BE2C (cell line): ENCODE data around the gene ARHGAP22.

Experiments
- DNase-seq: peaks from one replicate; pipeline ENCODE4 v3.0.0-alpha.2; 2020
- H3K27me3 ChIP-seq: fragments of 250-450 bp; sonication (Bioruptor Pico); 2 replicates; pipeline ENCODE4 v1.5.1; 2020; ENCODE audit warnings: mild to moderate bottlenecking
- H3K36me3 ChIP-seq: fragments of 250-450 bp; sonication (Bioruptor Pico); 2 replicates; pipeline ENCODE4 v1.5.1; 2020; ENCODE audit warnings: mild to moderate bottlenecking
- H3K4me1 ChIP-seq: fragments of 250-450 bp; sonication (Bioruptor Pico); 2 replicates; pipeline ENCODE4 v1.5.1; 2020
- H3K4me3 ChIP-seq: 2 replicates; pipeline ENCODE4 v1.5.1; 2011; ENCODE audit warnings: low read depth, low read length
- H3K9me3 ChIP-seq: fragments of 250-450 bp; sonication (Bioruptor Pico); 2 replicates; pipeline ENCODE4 v1.5.1; 2020
- TF ChIP-seq, protein P1 (sequence below): IDR thresholded peaks from 2 replicates; pipeline ENCODE4 v1.5.1; 2012; ENCODE audit warnings: mild to moderate bottlenecking, low read depth, low read length

ARHGAP22 gene

DNA sequence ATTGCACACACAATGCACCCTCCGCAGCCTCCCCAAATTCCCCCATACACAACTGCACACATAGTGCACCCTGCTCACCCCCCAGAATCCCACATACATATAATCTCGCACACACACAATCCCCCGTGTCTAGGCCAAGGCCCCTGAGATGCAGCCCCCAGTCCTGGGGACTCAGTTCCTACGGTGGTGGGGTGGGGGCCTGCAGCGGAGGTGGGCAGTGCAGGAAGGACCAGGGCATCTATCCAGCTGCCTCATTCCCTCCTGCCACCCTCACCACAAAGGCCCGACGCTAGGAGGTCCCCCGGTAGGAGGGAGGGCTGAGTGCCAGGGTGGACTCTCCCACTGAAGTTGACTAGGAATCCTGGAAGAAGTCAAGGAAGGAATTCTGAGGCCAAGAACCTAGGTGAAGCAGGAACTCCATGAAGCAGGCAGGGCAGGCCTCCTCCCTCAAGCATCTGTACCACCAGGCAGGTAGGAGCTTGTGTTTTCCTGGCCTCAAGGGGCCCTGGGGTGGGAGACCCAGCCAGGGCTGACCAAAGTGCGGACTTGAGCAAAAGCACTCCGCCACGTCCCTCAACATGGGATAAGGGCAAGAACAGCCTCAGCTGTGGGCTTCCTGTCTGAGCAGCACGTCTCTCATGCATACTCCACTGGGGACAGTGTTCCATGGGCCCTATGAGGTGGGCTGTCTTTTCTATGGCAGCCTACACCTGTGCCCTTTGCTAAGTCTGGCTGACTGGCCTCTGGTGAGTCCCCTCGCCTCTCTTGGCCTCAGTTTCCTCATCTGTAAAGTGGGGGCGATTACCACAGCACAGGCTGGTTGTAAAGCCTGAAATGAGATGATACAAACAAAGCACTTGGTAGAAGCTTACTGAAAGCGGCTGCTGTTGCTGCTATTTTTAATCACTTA, 152.6 kb downstream of the ARHGAP22 start:
- DNase-seq: no peak
- Histone ChIP-seq H3K27me3 (no peaks in the 10 kb centered on the region), H3K4me3 (no peak overlapping the region), H3K36me3 (no peaks in the 10 kb centered on the region), H3K4me1 (peaks cover 3% of the 10 kb centered on the region), H3K9me3 (no peaks in the 10 kb centered on the region)
- TF ChIP-seq, protein P1, sequence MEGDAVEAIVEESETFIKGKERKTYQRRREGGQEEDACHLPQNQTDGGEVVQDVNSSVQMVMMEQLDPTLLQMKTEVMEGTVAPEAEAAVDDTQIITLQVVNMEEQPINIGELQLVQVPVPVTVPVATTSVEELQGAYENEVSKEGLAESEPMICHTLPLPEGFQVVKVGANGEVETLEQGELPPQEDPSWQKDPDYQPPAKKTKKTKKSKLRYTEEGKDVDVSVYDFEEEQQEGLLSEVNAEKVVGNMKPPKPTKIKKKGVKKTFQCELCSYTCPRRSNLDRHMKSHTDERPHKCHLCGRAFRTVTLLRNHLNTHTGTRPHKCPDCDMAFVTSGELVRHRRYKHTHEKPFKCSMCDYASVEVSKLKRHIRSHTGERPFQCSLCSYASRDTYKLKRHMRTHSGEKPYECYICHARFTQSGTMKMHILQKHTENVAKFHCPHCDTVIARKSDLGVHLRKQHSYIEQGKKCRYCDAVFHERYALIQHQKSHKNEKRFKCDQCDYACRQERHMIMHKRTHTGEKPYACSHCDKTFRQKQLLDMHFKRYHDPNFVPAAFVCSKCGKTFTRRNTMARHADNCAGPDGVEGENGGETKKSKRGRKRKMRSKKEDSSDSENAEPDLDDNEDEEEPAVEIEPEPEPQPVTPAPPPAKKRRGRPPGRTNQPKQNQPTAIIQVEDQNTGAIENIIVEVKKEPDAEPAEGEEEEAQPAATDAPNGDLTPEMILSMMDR: no peak

DNA sequence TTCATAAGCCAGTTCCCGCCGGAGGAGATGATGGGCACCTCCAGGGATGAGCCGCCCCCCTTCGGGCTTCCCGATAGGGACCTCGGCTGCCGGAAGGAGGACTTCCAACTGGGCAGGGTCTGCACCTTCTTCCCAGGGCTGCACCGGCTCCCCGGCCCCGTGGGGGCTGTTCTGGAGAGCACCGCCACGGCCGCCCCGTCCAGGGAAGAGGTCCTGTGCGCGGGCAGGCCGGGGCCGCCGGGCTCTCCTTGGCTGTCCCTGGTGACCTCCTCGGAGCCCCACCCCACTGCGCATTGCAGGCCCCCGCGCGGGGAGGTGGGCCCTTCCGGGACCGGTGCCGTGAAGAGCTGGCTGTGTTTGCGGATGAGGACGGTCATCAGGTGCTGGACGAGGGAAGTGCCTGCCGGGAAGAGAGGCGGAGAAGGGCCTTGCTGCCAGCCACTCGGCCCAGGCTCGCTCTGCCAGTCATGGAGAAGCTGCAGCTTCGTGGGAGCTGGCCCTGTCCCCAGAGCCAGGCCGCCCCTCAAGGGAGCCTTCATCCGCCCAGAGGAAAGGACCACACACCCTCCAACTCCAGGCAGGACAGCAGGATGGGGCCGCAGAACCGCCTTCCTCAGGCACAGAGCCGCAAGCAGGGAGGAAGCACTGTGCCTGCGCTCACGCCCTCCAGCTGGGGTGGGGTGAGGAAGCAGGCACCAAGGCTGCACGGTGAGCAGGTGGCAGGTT, 154.0 kb downstream of the ARHGAP22 start:
- no peaks in the 10 kb centered on the region for H3K27me3 ChIP-seq
- H3K4me3 ChIP-seq: no peak overlapping the region
- H3K36me3 ChIP-seq: no peaks in the 10 kb centered on the region
- peak; percentile 7 for DNase-seq
- H3K9me3 ChIP-seq: no peaks in the 10 kb centered on the region
- no peaks in the 10 kb centered on the region for H3K4me1 ChIP-seq
- TF ChIP-seq, protein P1: no peak

DNA sequence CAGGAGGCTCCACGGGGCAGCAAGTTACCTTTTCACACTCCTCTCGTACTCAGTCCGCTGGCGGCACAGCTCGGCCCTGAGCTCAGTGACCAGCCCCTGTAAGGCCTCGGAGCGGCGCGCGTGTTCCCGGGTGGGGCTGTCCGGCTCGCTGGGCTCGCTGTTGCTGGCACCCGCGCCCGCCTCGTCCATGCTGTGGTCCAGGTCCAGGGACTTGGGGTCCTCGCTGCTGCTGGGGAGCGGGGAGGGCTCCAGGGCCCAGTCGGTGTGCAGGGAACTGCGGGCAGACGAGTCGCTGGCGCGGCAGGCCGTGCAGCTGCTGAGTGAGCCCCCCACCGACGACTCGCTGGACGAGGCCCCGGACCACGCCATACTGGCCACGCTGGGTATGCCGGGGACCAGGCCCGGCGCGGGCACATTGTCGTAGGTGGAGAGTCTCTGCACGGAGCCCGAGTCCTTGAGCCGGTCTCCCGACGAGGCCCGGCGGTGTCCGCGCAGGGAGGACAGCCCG, 154.6 kb downstream of the ARHGAP22 start:
- Histone ChIP-seq H3K9me3 (no peaks in the 10 kb centered on the region), H3K4me3 (no peak overlapping the region), H3K27me3 (no peaks in the 10 kb centered on the region), H3K4me1 (no peaks in the 10 kb centered on the region; the same call in 1 of the 2 replicates), H3K36me3 (no peaks in the 10 kb centered on the region)
- DNase-seq: peak; percentile 7
- TF ChIP-seq, protein P1: no peak

DNA sequence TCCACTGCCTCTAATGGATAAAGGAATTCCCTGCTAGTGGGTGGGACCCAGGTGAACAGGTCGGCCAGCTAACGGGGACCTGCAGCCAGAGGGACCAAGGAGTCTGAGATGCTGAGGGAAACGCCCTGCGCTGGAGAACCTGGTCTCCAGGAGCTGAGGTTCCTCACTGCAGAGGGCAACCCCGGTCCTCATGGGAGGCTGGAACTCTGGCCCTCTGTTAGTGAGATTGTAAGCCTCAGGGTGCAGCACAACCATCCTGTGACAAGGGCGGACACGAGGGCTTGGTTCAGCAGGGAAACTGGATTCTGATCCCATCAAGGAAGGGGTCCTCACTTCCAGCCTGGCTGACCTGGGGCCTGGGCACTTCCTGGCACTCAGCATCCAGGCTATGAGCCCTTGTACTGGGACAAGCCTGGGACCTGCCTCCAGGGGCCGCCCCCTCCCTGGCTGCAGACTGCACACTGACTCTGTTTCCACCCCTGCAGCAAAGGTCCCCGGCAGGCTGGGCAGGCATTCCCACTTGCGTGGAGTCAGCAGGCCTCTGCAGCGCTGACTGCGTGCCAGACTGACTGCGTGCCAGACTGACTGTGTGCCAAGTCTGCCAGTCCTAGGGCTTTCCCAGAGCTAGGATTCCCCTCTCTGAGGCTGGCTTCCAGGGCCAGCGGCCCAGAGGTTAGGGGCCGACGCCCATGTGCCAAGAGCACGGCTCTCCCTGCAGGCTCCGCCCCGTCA, 155.2 kb downstream of the ARHGAP22 start:
- H3K36me3 ChIP-seq: no peaks in the 10 kb centered on the region
- peaks cover under 1% of the 10 kb centered on the region for H3K4me1 ChIP-seq
- H3K9me3 ChIP-seq: no peaks in the 10 kb centered on the region
- no peaks in the 10 kb centered on the region for H3K27me3 ChIP-seq
- H3K4me3 ChIP-seq: no peak overlapping the region
- TF ChIP-seq, protein P1: no peak
- DNase-seq: no peak

DNA sequence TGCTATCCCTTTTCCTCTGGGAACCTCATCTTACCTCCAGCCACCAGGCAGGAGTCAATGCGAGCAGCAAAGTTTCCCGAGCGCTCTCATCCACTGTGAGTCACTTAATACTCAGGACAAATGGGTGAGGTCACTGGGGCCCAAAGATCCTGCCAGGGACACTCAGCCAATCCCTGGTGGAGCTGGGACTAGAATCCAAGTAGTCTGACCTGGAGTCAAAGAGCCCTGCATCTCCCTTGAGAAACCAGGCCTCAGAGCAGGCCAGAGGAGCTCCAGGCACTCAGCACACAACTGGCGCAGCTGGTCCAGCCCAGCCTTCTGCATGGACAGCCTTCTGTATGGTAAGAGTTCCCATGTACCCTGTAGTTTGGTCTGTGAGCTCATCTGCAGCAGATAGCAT, 156.1 kb downstream of the ARHGAP22 start:
- TF ChIP-seq, protein P1: no peak
- DNase-seq: peak; percentile 11
- Histone ChIP-seq H3K36me3 (no peaks in the 10 kb centered on the region; the same call in 1 of the 2 replicates), H3K27me3 (no peaks in the 10 kb centered on the region), H3K4me3 (no peak overlapping the region), H3K4me1 (peaks cover 4% of the 10 kb centered on the region), H3K9me3 (no peaks in the 10 kb centered on the region)
